NCI-H82 treated with DMSO at 0.1 percent for 48 hours (cell line): ENCODE data around the gene KLHL29.
A peak's percentile ranks its signal among the peaks of the same experiment; 100 is the strongest.

Experiments used
- DNase-seq: peaks from one replicate; lab custom pipeline; 2025; ENCODE audit not compliant: unreplicated experiment; lab: John Stamatoyannopoulos, UW

KLHL29 gene

GRCh38 chr2:23393722-23394121 is 8.7 kb downstream of the KLHL29 start:
- no peak for DNase-seq

- DNase-seq: no peak
Observed at GRCh38 chr2:23394700-23395099, 9.7 kb downstream of the KLHL29 start.

GRCh38 chr2:23397478-23397877 is 12.5 kb downstream of the KLHL29 start:
- DNase-seq: no peak

GRCh38 chr2:23399674-23400261 is 14.8 kb downstream of the KLHL29 start:
- no peak for DNase-seq

- DNase-seq: no peak
Observed at GRCh38 chr2:23400703-23401102, 15.7 kb downstream of the KLHL29 start.

GRCh38 chr2:23401427-23402204 is 16.6 kb downstream of the KLHL29 start:
- DNase-seq: no peak

- DNase-seq: no peak
Observed at GRCh38 chr2:23402205-23402740, 17.3 kb downstream of the KLHL29 start.

- no peak for DNase-seq
Observed at GRCh38 chr2:23404426-23404825, 19.4 kb downstream of the KLHL29 start.

GRCh38 chr2:23409248-23409647 is 24.3 kb downstream of the KLHL29 start:
- no peak for DNase-seq

GRCh38 chr2:23410596-23410995 is 25.6 kb downstream of the KLHL29 start:
- no peak for DNase-seq

GRCh38 chr2:23411752-23412431 is 26.9 kb downstream of the KLHL29 start:
- no peak for DNase-seq

- no peak for DNase-seq
Observed at GRCh38 chr2:23412556-23413155, 27.7 kb downstream of the KLHL29 start.

GRCh38 chr2:23413641-23414040 is 28.7 kb downstream of the KLHL29 start:
- DNase-seq: no peak

GRCh38 chr2:23414106-23414505 is 29.1 kb downstream of the KLHL29 start:
- peak; percentile 12 for DNase-seq

- DNase-seq: no peak
Observed at GRCh38 chr2:23414871-23415270, 29.9 kb downstream of the KLHL29 start.

- no peak for DNase-seq
Observed at GRCh38 chr2:23417310-23417709, 32.3 kb downstream of the KLHL29 start.

GRCh38 chr2:23418056-23418455 is 33.1 kb downstream of the KLHL29 start:
- DNase-seq: no peak

- DNase-seq: no peak
Observed at GRCh38 chr2:23418461-23418911, 33.5 kb downstream of the KLHL29 start.

GRCh38 chr2:23419171-23420090 is 34.5 kb downstream of the KLHL29 start:
- DNase-seq: no peak

GRCh38 chr2:23420091-23420839 is 35.3 kb downstream of the KLHL29 start:
- DNase-seq: no peak
